Kidney (tissue), 14 donors: Measurements from ENCODE around the gene MYO9A. TPM values are rescaled to one million over a fixed set of nuclear protein-coding genes. Genes with fewer than 3 reads are reported as not detected.

Experiments used
- DNase-seq, 5 donors: peaks; one replicate each; pipeline ENCODE4 v3.0.0-alpha.2; 2013 to 2020
- FAIRE-seq: peaks from 2 replicates; lab custom pipeline; 2012; peaks lifted over from hg19 to GRCh38; lab: Jason Lieb, UNC
- H3K27ac ChIP-seq, 2 donors: one replicate each; pipeline ENCODE4 v1.7.0; 2013; ENCODE audit warnings: low read depth in 2 of 2, low read length in 2 of 2, inconsistent platforms in 1 of 2
- H3K27me3 ChIP-seq: one replicate; pipeline ENCODE4 v1.7.1; 2013; ENCODE audit warnings: low read length, inconsistent platforms; ENCODE audit not compliant: control insufficient read depth, insufficient read depth
- H3K36me3 ChIP-seq, 3 donors: one replicate each; pipeline versions ENCODE4 v1.7.0 to v1.7.1; 2013; ENCODE audit warnings: low read length in 3 of 3, control low read depth in 1 of 3, inconsistent platforms in 1 of 3; ENCODE audit not compliant: insufficient read depth in 3 of 3, control insufficient read depth in 2 of 3
- H3K4me1 ChIP-seq, 3 donors: one replicate each; pipeline versions ENCODE4 v1.7.0 to v1.7.1; 2013; ENCODE audit warnings: low read length in 3 of 3, inconsistent platforms in 1 of 3, low read depth in 1 of 3; ENCODE audit not compliant: control insufficient read depth in 2 of 3, insufficient read depth in 2 of 3
- H3K4me3 ChIP-seq, 3 donors: one replicate each; pipeline versions ENCODE4 v1.7.0 to v1.8.1; 2013; ENCODE audit warnings: low read length in 3 of 3, control low read depth in 1 of 3, inconsistent platforms in 1 of 3
- H3K9ac ChIP-seq, 3 donors: one replicate each; pipeline versions ENCODE4 v1.7.0 to v1.7.1; 2013; ENCODE audit warnings: low read length in 3 of 3, control low read depth in 1 of 3, inconsistent platforms in 1 of 3
- H3K9me3 ChIP-seq, 3 donors: one replicate each; pipeline versions ENCODE4 v1.7.0 to v1.7.1; 2013; ENCODE audit warnings: low read length in 3 of 3, control low read depth in 1 of 3, inconsistent platforms in 1 of 3; ENCODE audit not compliant: control insufficient read depth in 2 of 3, insufficient read depth in 1 of 3
- intact Hi-C: fragments of 100-400 bp; cut with DNase I; formaldehyde crosslinking; loops from one replicate; pipeline ENCODE4 v1.11.1; 2022
- polyA plus RNA-seq: library from polyadenylated mRNA; stranded (reverse); fragments of 350-450 nt; fragmentation: Illumina TruSeq; extraction: RNeasy Lipid Tissue Mini Kit (QIAGEN cat#74804); gene quantifications from one replicate; pipeline ENCODE4 v1.2.3, GENCODE V29; 2014; ENCODE audit warnings: low read depth, low replicate concordance; ENCODE audit not compliant: insufficient read depth
- total RNA-seq: library from RNA; stranded (reverse); fragmentation: NEBNext Ultra II Directional; extraction: Animal tissue kit (Norgen Biotek cat#: 25700); gene quantifications from one replicate; pipeline ENCODE4 v1.2.1, GENCODE V29; 2021
- TF ChIP-seq, protein P1 (sequence below): IDR thresholded peaks from 3 replicates; pipeline ENCODE4 v1.5.1; 2012; ENCODE audit warnings: mild to moderate bottlenecking, moderate library complexity, borderline replicate concordance; ENCODE audit not compliant: insufficient read depth; ENCODE audit errors: extremely low read depth
- donor health status: control.
- donor health status: control.
- donor health status: control.
- donor health status: control.
- donor health status: control.
- donor health status: DM: yes; HTN: yes; CAD: no.
- donor health status: Normal renal cell carcinoma (clear cell type).

MYO9A gene
- total and polyA plus RNA-seq, 2 donors from 2014 or later, result 5.5 to 132 TPM

DNA sequence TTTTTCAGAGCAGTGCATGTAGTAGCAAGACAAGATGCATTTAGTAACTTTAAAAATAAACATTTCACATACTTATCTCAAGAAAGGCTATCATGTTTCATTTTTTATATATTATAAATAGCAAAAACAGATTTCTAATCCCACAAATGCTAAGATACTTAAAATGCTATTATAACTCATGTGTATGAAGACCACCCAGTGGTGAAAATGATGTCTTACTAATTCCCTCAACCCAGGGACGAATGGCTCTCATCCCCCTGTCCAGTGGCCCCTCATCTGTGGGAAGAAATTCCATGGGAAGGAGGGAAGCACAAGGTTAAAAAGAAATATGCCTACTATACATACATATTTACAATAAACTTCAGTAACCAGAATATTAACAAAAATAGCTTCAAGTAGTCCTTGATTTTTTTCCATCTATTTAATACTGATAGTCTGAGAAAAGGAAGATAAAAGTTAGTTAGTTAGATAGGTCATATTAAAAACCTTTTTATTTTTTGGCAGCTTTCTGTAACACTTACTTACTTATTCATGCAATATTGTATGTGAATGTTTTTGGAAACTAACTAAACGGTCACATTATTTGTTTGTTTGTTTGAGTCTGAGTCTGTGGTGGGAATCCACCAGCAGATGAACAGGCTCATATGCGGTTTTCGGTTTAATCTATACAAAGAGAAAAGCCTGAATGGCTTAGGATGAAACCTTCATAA lies 292.8 kb downstream of the MYO9A start:
- Histone ChIP-seq H3K4me3 (no peak overlapping the region), H3K4me1 (no peaks in the 10 kb centered on the region), H3K9ac (no peak overlapping the region), H3K36me3 (peaks cover 8 to 58% (median 37%) of the 10 kb centered on the region in 3 donors), H3K27me3 (no peaks in the 10 kb centered on the region), H3K27ac (no peak overlapping the region), H3K9me3 (peaks cover 0 to 13% (median 0%) of the 10 kb centered on the region in 3 donors)
- intact Hi-C loops, result no loop called here
- DNase-seq (no peak), FAIRE-seq (no peak)
- TF ChIP-seq, protein P1, sequence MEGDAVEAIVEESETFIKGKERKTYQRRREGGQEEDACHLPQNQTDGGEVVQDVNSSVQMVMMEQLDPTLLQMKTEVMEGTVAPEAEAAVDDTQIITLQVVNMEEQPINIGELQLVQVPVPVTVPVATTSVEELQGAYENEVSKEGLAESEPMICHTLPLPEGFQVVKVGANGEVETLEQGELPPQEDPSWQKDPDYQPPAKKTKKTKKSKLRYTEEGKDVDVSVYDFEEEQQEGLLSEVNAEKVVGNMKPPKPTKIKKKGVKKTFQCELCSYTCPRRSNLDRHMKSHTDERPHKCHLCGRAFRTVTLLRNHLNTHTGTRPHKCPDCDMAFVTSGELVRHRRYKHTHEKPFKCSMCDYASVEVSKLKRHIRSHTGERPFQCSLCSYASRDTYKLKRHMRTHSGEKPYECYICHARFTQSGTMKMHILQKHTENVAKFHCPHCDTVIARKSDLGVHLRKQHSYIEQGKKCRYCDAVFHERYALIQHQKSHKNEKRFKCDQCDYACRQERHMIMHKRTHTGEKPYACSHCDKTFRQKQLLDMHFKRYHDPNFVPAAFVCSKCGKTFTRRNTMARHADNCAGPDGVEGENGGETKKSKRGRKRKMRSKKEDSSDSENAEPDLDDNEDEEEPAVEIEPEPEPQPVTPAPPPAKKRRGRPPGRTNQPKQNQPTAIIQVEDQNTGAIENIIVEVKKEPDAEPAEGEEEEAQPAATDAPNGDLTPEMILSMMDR, result no peak

DNA sequence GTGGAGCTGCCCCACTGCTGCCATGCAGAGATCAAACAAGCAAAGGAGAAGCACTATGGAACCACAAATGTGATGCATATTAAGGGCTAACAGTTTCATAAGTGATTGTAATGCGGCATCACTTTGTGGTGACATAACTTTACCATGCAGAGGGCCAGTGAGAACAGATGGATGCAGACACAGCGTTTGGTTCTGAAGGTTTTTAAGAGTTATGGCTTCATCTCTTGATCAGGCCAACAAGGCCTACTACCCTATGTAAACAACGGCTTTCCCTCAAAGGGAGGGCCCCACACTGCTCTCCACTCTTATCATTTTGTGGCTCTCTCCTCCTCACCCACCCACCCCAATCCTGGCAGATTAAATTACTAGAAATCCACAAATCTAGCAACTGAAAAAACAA lies 294.1 kb downstream of the MYO9A start:
- Histone ChIP-seq H3K27me3 (no peaks in the 10 kb centered on the region), H3K27ac (no peak overlapping the region), H3K9me3 (peaks cover 0 to 13% (median 0%) of the 10 kb centered on the region in 3 donors), H3K4me3 (no peak overlapping the region), H3K36me3 (peaks cover 8 to 44% (median 25%) of the 10 kb centered on the region in 3 donors), H3K4me1 (no peaks in the 10 kb centered on the region), H3K9ac (no peak overlapping the region)
- DNase-seq (no peak), FAIRE-seq (no peak)
- intact Hi-C loops, result no loop called here
- TF ChIP-seq, protein P1, result no peak

DNA sequence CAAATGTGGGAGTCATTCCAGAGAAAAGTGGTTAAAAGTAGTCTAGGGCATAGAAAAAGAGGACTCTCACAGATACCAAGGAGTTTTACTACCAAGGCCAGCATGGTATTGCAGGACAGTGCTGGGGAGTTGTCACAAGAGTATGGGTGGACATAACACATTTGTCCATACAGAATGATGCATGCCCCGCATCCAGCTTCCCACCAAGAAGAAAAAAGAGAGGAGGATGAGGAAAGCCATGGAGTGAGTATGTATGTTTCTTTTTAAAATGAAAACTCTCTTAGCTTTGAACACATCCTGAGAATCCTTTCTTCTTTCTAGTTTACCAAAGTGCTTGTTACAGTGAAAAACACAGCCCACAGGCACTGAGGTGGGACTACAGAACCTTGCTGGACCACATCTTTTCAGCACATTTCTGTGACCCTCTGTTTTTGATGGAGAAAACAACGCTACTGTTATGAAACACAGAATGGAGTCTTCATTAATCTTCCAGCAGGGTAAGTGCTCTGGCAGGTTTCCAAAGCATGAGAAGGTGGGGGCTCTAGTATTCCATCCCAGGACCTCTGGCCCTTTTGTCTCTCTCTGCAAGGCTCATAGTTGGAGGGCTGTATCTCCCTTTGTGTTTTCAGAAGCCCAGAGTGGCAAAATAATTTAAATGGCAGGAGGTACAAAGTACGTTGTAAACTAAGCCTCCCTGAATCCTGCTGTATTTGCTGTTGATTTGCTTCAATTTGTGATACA lies 294.9 kb downstream of the MYO9A start:
- DNase-seq (no peak), FAIRE-seq (no peak)
- TF ChIP-seq, protein P1, result no peak
- intact Hi-C loops, result no loop called here
- Histone ChIP-seq H3K4me1 (no peaks in the 10 kb centered on the region), H3K4me3 (no peak overlapping the region), H3K9ac (no peak overlapping the region), H3K36me3 (peaks cover 8 to 36% (median 20%) of the 10 kb centered on the region in 3 donors), H3K27ac (no peak overlapping the region), H3K9me3 (peaks cover 0 to 13% (median 0%) of the 10 kb centered on the region in 3 donors), H3K27me3 (no peaks in the 10 kb centered on the region)
